A549 treated with AZD2906 at 1 μM for 4 hours (cell line): Measurements from ENCODE around the gene VWA5B2. TPM values are rescaled to one million over a fixed set of nuclear protein-coding genes. Genes with fewer than 3 reads are reported as not detected.

Experiments used
- total RNA-seq: library from RNA; stranded (reverse); fragments of 200-300 nt; extraction: Qiagen RNA extraction; gene quantifications from 5 replicates; pipeline ENCODE4 v1.2.3, GENCODE V29; 2022

The VWA5B2 gene
- total RNA-seq = 0.29 to 0.55 TPM (median 0.36 TPM) in 5 replicates

GRCh38 chr3:184229394-184230080, at the start of gene VWA5B2:
VWA5B2 (plus strand) TSS chr3:184229585; CDS start chr3:184230529, 944 bp downstream.

GRCh38 chr3:184186184-184186901, 43.0 kb upstream of the VWA5B2 start, which contains the start of gene ABCF3:
ABCF3 (plus strand) TSS chr3:184186199; CDS start chr3:184186208, 9 bp downstream.

GRCh38 chr3:184248454-184249411, 19.3 kb downstream of the VWA5B2 start, which contains the start of gene ALG3:
ALG3 (minus strand) TSS chr3:184248962; CDS start chr3:184248940, 22 bp downstream.

GRCh38 chr3:184249412-184250166, 20.2 kb downstream of the VWA5B2 start, which contains the start of gene EEF1AKMT4:
EEF1AKMT4 (plus strand) TSS chr3:184249672; CDS start chr3:184249695, 23 bp downstream.

GRCh38 chr3:184261270-184261853, 32.0 kb downstream of the VWA5B2 start, which contains the start of gene CAMK2N2:
CAMK2N2 (minus strand) TSS chr3:184261553; CDS start chr3:184261285, 268 bp downstream.

GRCh38 chr3:184275961-184276910, 46.9 kb downstream of the VWA5B2 start, which contains the start of gene ECE2:
ECE2 (plus strand) TSS chr3:184276022; CDS start chr3:184276154, 132 bp downstream.

Other genes starting within 250 kb of the VWA5B2 start
- 13.6 to 17.5 TPM (median 14.5 TPM) in 5 replicates for gene ABCC5, start 211.7 kb upstream of the VWA5B2 start, total RNA-seq
- gene HTR3D, start 197.8 kb upstream of the VWA5B2 start, total RNA-seq = not detected in 5 replicates
- not detected in 5 replicates for gene HTR3C, start 176.5 kb upstream of the VWA5B2 start, total RNA-seq
- not detected in 5 replicates for gene HTR3E, start 132.5 kb upstream of the VWA5B2 start, total RNA-seq
- 26.0 to 28.5 TPM (median 26.6 TPM) in 5 replicates for gene EIF2B5, start 94.2 kb upstream of the VWA5B2 start, total RNA-seq
- gene DVL3, start 74.2 kb upstream of the VWA5B2 start, total RNA-seq = 18.1 to 27.6 TPM (median 23.0 TPM) in 5 replicates
- gene AP2M1, start 54.7 kb upstream of the VWA5B2 start, total RNA-seq = 297 to 312 TPM (median 301 TPM) in 5 replicates
- 33.1 to 36.6 TPM (median 33.7 TPM) in 5 replicates for gene ABCF3, start 43.4 kb upstream of the VWA5B2 start, total RNA-seq
- 56.4 to 80.3 TPM (median 74.4 TPM) in 5 replicates for gene ALG3, start 19.4 kb downstream of the VWA5B2 start, total RNA-seq
- gene EEF1AKMT4, start 20.1 kb downstream of the VWA5B2 start, total RNA-seq = 8.3 to 12.9 TPM (median 11.7 TPM) in 5 replicates
- 0.69 to 1.8 TPM (median 1.4 TPM) in 5 replicates for gene CAMK2N2, start 32.0 kb downstream of the VWA5B2 start, total RNA-seq
- not detected in 5 replicates for gene ECE2, start 46.4 kb downstream of the VWA5B2 start, total RNA-seq
- 266 to 403 TPM (median 288 TPM) in 5 replicates for gene PSMD2, start 69.7 kb downstream of the VWA5B2 start, total RNA-seq
- gene EIF4G1, start 85.0 kb downstream of the VWA5B2 start, total RNA-seq = 243 to 270 TPM (median 254 TPM) in 5 replicates
- gene FAM131A, start 108.0 kb downstream of the VWA5B2 start, total RNA-seq = 9.6 to 12.5 TPM (median 11.3 TPM) in 5 replicates
- 3.8 to 5.6 TPM (median 5.0 TPM) in 5 replicates for gene CLCN2, start 132.0 kb downstream of the VWA5B2 start, total RNA-seq
- gene POLR2H, start 132.1 kb downstream of the VWA5B2 start, total RNA-seq = 67.4 to 73.9 TPM (median 72.6 TPM) in 5 replicates
- gene THPO, start 148.6 kb downstream of the VWA5B2 start, total RNA-seq = 0.05 to 0.16 TPM in 2 of 5 replicates, not detected in the others
- 0.11 to 0.36 TPM (median 0.23 TPM) in 5 replicates for gene CHRD, start 150.5 kb downstream of the VWA5B2 start, total RNA-seq